ENCODE measurements around the gene MOK. TPM values are rescaled to one million over a fixed set of nuclear protein-coding genes. Genes with fewer than 3 reads are reported as not detected.

MOK gene
- total and polyA plus RNA-seq, 9 donors: 20.0 to 51.1 (median 23.8) TPM

GRCh38 chr14:102264775-102265174 lies 40.2 kb downstream of the MOK start:
- H3K27me3 ChIP-seq: no peaks in the 10 kb centered on the region
- DNase-seq: peak in 2 of 5 donors; percentile 34 to 49
- TF ChIP-seq, protein P1, sequence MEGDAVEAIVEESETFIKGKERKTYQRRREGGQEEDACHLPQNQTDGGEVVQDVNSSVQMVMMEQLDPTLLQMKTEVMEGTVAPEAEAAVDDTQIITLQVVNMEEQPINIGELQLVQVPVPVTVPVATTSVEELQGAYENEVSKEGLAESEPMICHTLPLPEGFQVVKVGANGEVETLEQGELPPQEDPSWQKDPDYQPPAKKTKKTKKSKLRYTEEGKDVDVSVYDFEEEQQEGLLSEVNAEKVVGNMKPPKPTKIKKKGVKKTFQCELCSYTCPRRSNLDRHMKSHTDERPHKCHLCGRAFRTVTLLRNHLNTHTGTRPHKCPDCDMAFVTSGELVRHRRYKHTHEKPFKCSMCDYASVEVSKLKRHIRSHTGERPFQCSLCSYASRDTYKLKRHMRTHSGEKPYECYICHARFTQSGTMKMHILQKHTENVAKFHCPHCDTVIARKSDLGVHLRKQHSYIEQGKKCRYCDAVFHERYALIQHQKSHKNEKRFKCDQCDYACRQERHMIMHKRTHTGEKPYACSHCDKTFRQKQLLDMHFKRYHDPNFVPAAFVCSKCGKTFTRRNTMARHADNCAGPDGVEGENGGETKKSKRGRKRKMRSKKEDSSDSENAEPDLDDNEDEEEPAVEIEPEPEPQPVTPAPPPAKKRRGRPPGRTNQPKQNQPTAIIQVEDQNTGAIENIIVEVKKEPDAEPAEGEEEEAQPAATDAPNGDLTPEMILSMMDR (IDR thresholded peaks at IDR 0.05): no peak
- TF ChIP-seq EP300 (IDR thresholded peaks at IDR 0.05): no peak
- TF ChIP-seq POLR2A (IDR thresholded peaks at IDR 0.05): no peak
- intact Hi-C loops (cut with DNase I): no loop called here
- 22 to 35% (median 22%) methylated on average over 4 of the region's 4 CpGs for WGBS, 3 donors
- H3K27ac ChIP-seq: peak overlapping the region in 1 of 2 donors; percentile 26
- H3K9me3 ChIP-seq: no peaks in the 10 kb centered on the region
- no peaks in the 10 kb centered on the region for H3K36me3 ChIP-seq
- H3K4me1 ChIP-seq (ENCODE audit: insufficient read depth): peaks cover 2% of the 10 kb centered on the region
- no peak overlapping the region for H3K4me3 ChIP-seq

- intact Hi-C loops (cut with DNase I): no loop called here
- Histone ChIP-seq H3K9me3 (no peaks in the 10 kb centered on the region), H3K4me3 (no peak overlapping the region), H3K27ac (no peak overlapping the region), H3K4me1 (ENCODE audit: insufficient read depth) (peaks cover 2% of the 10 kb centered on the region), H3K36me3 (no peaks in the 10 kb centered on the region), H3K27me3 (no peaks in the 10 kb centered on the region)
- DNase-seq: peak in 1 of 5 donors; percentile 29
- 25 to 33% (median 27%) methylated on average over 8 of the region's 8 CpGs for WGBS, 3 donors
- TF ChIP-seq, protein P1 (IDR thresholded peaks at IDR 0.05): no peak
- TF ChIP-seq EP300 (IDR thresholded peaks at IDR 0.05) (no peak), POLR2A (IDR thresholded peaks at IDR 0.05) (no peak)
Observed at GRCh38 chr14:102264355-102264754, 40.6 kb downstream of the MOK start.

DNA sequence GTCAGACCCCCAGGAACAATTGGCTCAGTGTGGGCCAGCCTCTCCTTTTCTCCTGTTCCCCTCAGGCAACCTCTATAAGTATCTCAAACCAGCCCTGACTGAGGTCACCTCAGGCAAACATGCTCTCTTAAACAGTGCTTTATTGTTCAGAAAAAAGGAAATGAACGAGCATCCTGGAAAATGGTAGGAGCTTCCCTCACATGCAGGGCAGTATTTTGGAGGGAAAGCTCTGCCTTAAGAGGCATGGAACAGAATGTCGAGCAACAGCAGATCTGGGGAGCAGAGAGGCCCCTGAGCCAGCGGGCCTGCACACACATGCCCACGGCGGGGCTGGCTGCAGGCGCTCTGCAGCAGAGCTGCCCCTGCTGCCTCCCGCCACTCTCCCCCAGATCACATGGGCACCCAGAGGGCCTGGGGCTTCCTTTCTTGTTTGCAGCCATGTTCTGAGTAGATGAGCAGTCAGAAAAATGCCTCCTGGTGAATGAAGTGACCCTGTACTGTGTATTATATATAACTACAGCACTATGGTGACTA lies 42.0 kb downstream of the MOK start:
- intact Hi-C loops (cut with DNase I): no loop called here
- H3K27ac ChIP-seq: no peak overlapping the region
- H3K4me3 ChIP-seq: no peak overlapping the region
- DNase-seq: no peak
- no peaks in the 10 kb centered on the region for H3K27me3 ChIP-seq
- TF ChIP-seq, protein P1 (IDR thresholded peaks at IDR 0.05): no peak
- no peak for TF ChIP-seq EP300 (IDR thresholded peaks at IDR 0.05)
- TF ChIP-seq POLR2A (IDR thresholded peaks at IDR 0.05): no peak
- H3K9me3 ChIP-seq: no peaks in the 10 kb centered on the region
- 83 to 86% (median 83%) methylated on average over 7 of the region's 7 CpGs for WGBS, 3 donors
- no peaks in the 10 kb centered on the region for H3K36me3 ChIP-seq
- peaks cover 2% of the 10 kb centered on the region for H3K4me1 ChIP-seq (ENCODE audit: insufficient read depth)

- DNase-seq: no peak
- WGBS, 3 donors: 95% methylated on average over 6 of the region's 6 CpGs
- peaks cover 2% of the 10 kb centered on the region for H3K4me1 ChIP-seq (ENCODE audit: insufficient read depth)
- H3K9me3 ChIP-seq: no peaks in the 10 kb centered on the region
- no peak overlapping the region for H3K27ac ChIP-seq
- intact Hi-C loops (cut with DNase I): no loop called here
- TF ChIP-seq, protein P1 (IDR thresholded peaks at IDR 0.05): no peak
- TF ChIP-seq EP300 (IDR thresholded peaks at IDR 0.05) (no peak), POLR2A (IDR thresholded peaks at IDR 0.05) (no peak)
- no peaks in the 10 kb centered on the region for H3K36me3 ChIP-seq
- H3K4me3 ChIP-seq: no peak overlapping the region
- no peaks in the 10 kb centered on the region for H3K27me3 ChIP-seq
Observed at GRCh38 chr14:102258136-102258535, 46.8 kb downstream of the MOK start.

Data from ovary (tissue), 9 donors.